Fibroblast of skin of scalp (primary cell): ENCODE data around the gene OGFR.

Experiments
- DNase-seq: peaks from one replicate; pipeline ENCODE4 v3.0.0-alpha.2; 2013

The OGFR gene

DNA sequence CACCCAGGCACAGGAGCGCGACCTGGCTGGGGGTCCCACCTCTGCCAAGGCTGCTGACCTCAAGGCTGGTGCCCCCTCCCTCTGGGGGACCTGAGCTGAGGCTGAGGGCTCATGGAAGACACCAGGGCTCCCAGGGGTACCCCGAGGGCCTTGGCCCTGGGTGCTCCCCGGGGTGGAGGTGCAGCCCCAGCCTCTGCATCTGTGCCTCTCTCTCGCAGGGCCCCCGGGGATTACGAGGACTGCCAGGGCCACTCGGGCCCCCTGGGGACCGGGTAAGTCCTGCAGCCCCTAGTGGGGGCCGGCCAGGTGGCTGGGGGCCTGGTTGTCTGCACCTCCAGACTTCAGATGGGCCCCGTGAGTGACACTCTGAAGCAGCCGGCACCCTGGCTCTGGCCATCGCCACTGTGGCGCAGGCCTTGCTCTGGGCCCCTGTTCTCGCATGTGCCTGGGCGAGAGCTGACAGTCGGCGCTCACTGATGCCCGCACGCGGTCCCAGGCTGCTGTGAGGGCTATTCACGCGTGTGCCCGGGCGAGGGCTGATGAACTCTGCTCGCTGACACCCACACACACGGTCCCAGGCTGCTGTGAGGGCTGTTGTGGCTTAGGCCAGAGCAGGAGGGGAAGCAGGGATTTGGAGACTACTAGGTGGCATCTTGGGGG lies 21.5 kb downstream of the OGFR start:
- DNase-seq, result no peak

DNA sequence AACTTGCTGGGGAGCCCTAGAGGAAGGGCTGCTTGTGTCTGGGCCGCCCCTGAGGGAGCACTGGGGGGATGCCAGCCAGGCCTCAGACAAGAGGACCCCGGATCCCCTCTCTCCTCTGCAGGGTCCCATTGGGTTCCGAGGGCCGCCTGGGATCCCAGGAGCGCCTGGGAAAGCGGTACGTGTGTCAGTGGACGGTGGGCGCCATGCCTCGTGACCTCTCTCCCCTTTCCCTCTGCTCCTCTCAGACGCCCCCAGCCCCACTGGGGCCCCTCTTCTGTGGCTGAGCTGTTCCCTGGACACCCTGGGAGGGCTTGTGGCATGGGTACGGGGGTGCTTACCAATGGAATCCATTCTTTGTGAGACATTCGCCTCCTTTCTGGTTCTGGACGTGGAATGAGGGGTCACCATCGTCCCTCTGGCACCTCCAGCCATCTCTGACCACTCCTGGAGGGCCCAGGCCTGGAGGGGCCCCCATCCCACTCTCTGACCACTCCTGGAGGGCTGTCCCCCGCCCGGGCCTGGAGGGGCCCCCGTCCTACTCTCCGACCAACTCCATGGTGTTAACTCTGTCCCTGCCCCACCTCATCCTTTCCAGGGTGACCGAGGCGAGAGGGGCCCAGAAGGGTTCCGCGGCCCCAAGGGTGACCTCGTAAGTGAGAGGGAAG lies 22.1 kb downstream of the OGFR start:
- no peak for DNase-seq

DNA sequence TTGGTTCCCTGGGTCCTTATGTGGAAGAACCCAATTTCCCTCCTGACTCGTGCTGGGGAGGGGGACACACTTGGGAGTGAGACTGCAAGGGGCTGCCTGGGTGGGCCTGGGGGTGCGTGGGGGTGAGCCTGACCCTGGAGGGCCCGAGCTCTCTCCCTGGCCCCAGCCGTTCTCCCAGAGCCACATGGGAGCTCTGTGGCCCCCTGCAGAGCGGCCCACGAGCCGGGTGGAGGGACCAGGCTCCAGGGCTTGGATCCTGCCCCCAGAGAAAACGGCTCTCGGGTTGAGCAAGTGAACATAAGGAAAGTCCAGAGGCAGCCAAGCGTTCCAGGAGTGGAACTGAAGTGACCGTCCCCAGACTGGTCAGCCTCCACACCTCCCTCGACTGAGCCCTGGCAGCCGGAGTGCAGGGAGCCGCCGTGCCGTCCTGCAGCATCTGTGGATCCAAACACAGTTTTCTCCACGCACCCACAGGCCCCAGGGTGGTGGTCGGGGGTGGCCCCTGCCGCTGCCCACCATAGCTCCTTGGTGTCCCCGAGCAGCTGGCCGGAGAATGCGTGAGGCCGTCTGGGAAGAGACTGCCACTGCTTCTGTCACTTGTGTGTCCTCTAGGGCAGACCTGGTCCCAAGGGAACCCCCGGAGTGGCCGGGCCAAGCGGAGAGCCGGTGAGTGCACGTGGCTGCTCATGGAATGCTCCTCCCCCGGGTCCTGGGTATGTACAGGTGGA lies 22.8 kb downstream of the OGFR start:
- DNase-seq, result no peak

DNA sequence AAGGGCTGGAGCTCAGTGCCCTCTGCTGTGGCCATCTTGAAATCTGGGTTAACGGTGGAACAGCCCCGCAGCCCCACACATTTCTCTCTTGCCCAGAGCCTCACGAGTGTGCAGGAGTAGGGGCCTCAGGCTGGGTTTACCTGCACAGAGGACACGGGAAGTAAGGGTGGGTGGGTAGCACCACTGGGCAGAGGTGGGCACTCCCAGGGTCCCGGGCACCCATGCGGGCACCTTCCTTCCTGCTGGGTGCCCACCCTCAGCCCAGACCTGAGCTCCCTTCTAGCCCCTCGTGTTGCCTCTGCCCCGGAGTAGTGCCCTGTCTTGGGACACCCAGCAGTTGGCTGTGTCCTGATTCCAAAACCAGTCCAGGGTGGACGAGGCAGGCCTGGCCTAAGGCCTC lies 23.4 kb downstream of the OGFR start:
- no peak for DNase-seq

DNA sequence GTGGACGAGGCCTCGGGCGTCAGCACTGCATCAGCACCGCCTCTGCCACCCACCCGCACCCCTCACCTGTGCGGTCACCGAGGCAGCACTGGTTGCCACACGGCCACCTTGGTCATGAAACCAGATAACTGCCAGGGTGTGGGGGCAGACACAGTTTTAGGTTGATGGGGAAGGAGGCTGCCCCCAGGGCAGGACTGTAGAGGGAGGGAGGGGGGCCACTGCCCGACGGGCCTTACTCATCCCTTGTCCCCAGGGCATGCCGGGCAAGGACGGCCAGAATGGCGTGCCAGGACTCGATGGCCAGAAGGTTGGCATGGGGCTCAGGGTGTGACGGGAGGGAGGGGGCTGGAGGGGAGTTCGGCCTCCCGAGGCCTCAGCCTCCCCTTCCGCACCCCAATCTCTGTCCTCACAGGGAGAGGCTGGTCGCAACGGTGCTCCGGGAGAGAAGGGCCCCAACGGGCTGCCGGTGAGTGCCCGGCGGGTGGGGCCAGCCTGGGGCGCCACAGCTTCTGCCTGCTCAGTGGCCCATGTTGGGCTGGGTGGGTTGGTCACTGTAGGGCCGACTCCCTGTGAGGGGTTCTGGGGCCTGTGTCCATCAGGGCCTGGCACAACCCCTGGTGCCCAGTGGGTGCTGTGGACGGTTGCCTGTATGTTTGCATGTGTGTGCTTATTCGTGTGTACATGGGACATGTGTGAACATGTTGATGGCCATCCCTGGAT lies 24.0 kb downstream of the OGFR start:
- no peak for DNase-seq

DNA sequence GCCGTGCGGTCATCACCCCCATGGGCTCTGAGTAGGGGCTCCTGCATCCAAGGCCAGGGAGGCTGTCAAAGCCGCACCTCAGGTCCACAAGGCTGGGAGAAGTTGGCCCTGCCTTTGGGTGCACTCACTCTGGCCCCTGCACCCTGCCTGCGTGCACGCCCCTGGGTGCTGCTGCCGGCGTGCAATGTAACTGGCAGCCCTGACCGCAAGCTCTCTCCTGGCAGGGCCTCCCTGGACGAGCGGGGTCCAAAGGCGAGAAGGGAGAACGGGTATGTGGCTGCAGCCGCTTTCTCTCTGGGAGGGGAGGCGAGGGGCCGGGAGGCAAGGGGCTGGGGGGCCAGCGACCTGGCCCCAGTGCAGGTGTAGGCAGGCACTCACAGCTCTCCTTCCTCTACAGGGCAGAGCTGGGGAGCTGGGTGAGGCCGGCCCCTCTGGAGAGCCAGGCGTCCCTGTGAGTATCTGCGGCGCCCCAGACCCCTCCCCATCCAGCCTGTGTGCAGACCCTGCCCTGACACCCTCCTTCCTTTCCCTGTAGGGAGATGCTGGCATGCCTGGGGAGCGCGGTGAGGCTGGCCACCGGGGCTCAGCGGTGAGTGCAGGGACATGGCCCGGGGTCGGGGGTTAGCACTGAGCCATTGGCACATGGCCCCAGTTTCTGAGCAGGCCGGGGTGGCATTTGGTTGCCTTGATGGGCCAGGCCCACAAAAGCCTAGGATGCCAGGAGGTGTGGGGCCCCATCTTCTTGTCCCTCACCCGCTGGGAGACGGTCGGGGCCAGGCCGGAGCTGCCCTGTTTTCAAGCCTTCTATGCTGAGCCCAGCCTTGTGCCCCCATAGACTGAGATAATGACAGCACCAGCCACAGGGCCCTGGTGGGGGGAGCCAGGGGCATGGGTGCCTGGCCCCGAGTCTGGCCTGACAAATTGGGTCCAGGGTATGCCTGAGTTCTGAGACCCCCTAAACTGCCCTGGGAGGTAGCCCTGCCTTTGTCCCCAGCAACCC lies 24.9 kb downstream of the OGFR start:
- DNase-seq, result no peak

DNA sequence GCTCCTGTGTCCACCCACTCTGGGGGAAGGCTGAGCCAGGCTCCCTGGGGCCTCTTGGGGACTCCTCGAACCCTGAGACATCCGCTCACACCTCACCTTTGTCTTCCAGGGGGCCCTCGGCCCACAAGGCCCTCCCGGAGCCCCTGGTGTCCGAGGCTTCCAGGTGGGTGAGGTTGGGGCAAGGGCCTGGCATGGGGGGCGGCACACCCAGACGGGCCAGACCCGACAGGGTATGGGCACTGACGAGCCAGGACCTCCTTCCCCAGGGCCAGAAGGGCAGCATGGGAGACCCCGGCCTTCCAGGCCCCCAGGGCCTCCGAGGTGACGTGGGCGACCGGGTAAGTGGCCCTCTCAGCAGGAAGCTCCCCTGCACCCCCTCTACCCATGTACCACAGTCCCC lies 25.6 kb downstream of the OGFR start:
- DNase-seq, result no peak

DNA sequence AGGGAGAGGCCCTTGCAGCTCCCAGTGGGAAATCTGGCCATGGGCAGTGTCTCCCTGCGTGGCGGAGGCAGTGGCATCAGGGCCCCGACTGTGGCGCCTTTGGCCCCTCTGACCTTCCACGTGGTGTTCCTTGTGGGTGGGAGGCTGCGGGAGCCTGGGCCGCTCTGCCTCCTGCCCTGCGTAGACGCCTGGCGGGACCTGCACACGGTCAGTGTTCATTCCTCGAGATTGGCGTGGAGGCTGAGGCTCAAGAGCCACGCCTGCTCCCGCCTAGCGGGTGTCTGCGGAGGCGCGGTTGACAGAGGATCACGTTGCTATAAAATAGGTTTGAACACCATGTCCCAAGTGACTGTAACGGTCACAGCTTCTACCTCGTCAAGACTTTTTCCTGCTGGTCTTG lies 26.2 kb downstream of the OGFR start:
- no peak for DNase-seq

DNA sequence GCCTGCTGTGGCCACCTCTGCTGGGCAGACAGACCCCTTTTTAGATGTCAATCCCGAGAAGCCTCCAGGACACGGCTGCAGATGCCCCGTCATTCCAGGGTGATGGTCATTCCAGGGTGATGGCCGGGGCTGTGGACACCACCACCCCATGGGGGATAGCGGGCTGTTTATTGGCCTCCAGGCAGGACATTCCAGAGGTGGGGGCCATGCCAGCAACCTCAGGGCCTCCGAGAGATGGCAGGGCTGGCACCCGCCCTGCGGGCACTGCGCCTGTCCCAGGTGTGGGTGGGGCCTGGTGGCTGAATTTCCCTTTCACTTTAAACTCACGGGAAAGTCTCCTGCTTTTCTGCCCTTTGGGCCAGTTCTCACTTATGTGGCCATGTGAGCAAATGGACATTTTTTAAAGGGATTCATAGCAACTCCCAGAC lies 26.7 kb downstream of the OGFR start:
- no peak for DNase-seq

DNA sequence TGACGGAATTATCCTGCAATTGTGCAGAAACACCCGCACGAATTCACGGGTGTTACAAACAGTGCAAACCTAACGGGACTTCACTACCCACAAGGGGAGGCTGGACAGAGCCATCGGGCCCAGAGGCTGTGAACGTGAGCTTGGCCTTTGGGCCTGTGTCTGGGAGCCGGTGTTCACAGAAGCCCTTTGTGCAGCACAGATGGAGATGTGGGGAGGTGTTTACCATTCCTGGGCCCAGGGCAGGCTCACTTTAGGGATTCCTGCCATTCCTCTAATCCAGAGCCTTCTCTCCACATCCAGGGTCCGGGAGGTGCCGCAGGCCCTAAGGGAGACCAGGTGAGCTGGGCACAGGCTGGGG lies 27.2 kb downstream of the OGFR start:
- no peak for DNase-seq

DNA sequence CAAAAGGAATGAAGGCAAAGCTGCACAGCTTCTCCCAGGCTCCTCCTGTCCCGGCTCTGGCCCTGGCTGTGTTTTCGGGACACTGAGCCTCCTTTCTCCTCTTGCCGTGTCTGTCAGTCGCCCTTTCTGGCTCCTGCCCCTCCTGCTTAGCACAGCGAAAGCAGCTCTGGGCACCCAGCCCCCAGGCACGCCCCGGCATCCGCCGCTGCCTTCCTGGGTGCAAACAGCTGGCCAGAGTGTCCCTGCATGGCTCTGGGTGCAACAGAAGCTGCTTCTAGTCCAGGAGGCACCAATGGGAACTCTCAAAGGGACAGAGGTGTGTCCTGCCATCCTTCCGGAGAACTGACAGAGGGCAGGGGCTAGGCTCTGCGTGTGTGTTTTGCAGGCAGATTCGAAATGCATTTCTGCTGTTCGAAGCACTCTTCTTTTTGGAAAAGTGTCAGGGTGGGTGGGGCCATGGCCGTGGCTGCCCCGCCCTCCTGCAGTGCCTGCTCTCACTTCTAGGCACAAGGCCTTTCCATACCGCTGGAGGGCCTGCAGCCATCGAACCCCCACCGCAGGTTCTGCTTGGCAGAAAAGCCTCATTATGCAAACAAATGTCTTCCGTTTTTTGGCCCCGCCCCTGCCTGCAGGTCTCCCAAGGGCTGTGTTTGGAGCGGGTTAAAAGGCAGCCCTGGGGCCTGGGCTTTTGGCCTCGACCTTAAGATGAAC lies 27.7 kb downstream of the OGFR start:
- DNase-seq, result no peak

DNA sequence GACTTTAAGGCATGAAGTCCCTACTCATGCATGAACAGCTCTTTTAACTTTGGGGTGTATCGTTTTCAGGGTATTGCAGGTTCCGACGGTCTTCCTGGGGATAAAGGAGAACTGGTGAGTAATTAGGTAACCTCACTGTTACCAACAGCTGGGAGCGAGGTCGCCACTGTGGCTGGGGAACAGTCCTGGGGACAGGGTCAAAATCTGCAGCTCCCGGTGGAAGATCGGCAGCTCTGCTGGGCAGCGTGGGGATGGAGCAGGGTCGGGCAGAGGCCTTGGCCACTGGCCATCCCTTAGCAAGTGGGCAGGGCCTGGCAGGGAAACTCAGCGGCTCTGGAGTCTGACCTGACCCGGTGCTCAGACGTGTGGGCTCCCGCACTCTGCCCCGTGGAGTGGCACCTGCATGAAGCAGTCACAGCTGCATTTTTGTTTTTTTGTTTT lies 28.3 kb downstream of the OGFR start:
- DNase-seq, result no peak

DNA sequence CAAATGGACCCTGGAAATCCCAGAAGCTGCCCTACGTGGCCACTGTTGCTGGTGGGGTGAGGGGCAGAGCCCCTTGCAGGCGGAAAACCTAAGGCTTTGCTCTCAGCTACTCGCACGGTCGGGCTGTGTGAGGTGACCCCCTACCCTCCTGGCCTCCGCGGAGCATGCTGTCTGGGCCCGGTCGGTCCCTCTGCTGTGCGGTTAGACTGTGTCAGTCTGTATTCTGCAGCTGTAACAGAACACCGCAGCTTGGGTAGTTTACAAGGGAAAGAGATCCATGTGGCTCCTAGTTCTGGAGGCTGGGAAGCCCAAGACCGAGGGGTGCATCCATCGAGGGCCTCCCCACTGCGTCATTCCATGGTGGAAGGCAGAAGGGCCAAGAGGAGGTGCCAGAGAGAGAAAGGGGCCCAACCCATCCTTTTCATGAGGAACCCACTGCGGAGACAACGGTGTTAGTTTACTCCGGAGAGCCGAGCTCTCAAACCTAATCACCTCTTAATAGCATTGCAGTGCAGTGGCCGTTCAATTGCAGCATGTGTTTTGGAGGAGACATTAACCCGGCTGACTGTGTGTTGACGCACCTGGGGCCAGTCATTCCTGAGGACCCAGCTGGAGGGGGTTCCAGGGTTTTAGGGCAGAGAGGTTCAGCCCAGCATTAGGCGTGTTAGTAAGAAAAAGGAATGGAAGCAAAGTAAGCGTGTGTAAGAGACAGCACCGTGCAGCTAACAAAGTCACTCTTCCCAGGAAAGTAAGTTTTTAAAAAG lies 30.5 kb downstream of the OGFR start:
- DNase-seq, result no peak

DNA sequence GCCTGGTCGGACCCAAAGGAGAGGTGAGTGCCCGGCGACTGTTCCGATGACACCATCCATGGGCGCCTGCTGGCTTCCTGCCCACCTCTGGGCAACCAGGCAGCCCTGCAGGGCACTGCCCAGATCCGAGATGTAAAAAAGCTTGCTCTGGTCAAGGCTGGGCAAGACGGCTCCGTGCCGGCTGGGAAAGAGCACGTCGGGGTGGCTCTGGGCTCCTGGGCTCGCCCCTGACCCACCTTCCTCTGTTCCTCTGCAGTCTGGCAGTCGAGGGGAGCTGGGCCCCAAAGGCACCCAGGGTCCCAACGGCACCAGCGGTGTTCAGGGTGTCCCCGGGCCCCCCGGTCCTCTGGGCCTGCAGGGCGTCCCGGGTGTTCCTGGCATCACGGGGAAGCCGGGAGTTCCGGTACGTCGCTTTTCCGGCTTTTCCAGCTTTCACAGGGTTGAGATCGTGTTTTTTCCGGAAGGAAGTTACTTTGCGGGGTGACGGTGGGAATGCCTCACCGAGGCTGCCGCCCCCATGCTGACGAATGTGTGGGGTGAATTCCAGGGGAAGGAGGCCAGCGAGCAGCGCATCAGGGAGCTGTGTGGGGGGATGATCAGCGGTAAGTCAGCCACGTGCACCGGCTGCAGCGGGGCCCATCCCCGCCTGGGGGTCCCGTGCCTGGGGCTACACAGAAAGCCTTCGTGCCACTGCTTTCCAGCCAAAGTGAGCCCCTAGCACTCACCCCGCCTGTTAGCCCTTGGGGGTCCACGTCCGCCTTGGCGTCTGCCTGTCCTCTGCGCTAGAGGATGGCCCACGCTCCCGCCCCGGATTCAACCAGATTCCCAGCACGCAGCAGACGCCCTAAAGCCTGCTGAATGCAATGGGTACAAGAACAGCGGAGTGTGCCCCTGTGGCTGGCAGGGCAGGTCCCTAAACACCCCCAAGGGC lies 31.6 kb downstream of the OGFR start:
- DNase-seq, result no peak

DNA sequence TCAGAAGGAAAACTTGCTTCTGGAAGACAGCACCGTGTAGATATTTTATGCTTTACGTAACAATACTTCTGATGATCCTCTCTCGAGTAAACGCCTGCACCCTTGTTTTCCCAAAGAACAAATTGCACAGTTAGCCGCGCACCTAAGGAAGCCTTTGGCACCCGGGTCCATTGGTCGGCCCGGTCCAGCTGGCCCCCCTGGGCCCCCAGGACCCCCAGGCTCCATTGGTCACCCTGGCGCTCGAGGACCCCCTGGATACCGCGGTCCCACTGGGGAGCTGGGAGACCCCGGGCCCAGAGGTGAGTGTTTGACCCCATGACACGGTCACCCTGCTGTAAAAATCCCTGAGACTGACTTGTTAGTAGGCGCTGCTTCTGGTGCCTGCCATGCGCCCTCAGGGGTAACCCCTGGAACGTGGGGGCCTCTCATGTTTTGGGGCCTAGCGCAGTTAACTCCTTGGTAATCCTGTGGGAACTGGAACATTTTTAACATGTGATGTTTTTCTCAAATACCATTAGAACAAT lies 32.4 kb downstream of the OGFR start:
- DNase-seq, result no peak

DNA sequence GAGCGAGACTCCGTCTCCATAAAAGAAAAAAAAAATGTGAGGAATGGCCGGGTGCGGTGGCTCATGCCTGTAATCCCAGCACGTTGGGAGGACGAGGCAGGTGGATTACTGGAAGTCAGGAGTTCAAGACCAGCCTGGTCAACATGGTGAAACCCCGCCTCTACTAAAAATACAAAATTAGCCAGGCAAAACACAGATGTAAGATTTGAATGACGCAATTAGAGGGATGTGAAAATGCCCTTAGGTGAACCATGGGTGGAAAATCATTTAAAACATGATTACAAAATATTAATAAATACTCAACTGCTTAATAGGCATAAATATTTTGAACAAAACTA lies 33.1 kb downstream of the OGFR start:
- no peak for DNase-seq

DNA sequence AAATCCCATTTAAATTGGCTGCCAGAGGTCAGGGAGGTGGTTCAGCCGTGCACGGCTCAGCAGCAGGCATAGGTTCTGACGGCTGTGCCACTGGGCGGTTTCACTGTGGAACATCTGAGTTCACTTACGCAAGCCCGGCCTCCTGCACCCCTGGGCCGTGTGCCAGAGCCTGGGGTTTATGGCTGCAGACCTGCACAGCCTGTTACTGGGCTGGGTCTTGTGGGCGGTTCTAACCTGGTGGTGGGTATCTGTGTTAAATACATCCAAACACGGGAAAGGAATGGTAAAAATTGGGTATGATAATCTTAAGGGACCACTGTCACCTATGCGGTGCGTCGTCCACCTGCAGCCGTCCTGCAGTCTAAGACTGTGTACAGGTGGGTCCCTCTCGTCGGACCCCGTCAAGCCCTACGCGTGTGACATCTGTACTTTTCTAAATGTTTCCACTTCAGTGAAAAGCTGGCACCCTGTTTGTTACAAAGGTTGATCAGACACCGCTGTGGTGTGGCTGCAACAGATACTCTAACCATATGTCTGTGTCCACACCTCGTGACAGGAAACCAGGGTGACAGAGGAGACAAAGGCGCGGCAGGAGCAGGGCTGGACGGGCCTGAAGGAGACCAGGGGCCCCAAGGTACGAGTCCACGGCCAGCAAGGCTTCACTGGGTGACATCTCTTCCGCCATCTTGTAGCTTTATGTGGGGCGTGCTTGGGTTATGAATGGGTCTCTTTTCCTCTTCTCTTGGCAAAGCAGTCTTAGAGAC lies 33.7 kb downstream of the OGFR start:
- no peak for DNase-seq

DNA sequence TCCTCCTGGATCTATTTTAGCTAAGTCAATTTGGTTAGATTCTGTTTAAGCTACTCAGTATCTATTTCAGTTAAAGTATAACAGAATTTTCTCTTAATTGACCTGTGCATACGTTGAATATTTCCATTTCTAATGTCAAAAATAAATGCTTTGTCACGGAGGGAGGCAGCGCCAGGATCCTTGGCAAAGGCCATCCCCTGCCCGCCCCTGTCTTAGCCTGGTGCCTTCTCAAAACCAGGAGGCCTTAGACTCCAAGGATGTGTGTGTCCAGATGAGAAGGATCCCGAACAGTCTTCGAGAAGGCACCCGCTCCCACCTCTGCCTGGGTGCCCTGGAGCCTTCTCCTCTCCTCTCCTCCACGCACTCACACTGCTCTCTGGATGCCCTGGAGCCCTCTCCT lies 34.6 kb downstream of the OGFR start:
- DNase-seq, result no peak

DNA sequence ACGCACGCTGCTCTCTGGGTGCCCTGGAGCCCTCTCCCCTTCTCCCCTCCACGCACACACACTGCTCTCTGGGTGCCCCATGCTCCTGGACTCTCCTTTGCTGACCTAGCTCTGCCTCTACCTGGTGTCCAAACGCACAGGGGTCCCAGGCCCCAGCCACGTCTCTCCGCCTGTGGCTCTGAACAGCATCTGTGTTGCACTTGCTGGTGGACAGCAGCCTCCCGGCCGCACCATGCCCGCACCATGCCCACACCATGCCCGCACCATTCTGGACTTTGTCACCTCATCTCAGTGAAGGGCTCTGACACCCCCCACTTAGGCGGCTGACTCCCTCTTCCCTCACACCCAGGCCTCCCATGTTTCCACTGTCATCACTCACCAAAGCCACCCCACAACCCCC lies 35.2 kb downstream of the OGFR start:
- DNase-seq, result no peak
